Activated CD4-positive, alpha-beta T cell treated with anti-CD3 and anti-CD28 coated beads for 4 hours (primary cell): ENCODE measurements around the gene HOXB8.

ENCODE experiments used
- DNase-seq, 2 donors: peaks; one replicate each; pipeline ENCODE4 v3.0.0-alpha.2; 2020

The HOXB8 gene

GRCh38 chr17:48610282-48611211 is 4.5 kb downstream of the HOXB8 start, which contains the start of gene HOXB7:
Gene HOXB7, minus strand, starts transcription at chr17:48611017. Its CDS starts 99 bp downstream, at chr17:48610918.
- DNase-seq: peak in 1 of 2 donors; percentile 56

- DNase-seq: no peak
These were observed 5.3 kb downstream of the HOXB8 start for GRCh38 chr17:48609759-48610281.

- DNase-seq: no peak
These were observed 6.1 kb downstream of the HOXB8 start for GRCh38 chr17:48609033-48609432.

- DNase-seq: no peak
These were observed 6.6 kb downstream of the HOXB8 start for GRCh38 chr17:48608494-48608834.

GRCh38 chr17:48606892-48607614 is 8.0 kb downstream of the HOXB8 start:
- DNase-seq: no peak

GRCh38 chr17:48605991-48606891 is 8.9 kb downstream of the HOXB8 start:
- no peak for DNase-seq

GRCh38 chr17:48605409-48605919 is 9.6 kb downstream of the HOXB8 start:
- no peak for DNase-seq

- DNase-seq: no peak
These were observed 10.2 kb downstream of the HOXB8 start, which contains the start of gene HOXB6 for GRCh38 chr17:48604770-48605329. Gene HOXB6, minus strand, starts transcription at chr17:48604986. Its CDS starts 6,836 bp downstream, at chr17:48598150.

GRCh38 chr17:48603959-48604769 is 10.9 kb downstream of the HOXB8 start:
- no peak for DNase-seq

- DNase-seq: no peak
These were observed 13.3 kb downstream of the HOXB8 start for GRCh38 chr17:48601539-48602425.

- no peak for DNase-seq
These were observed 13.9 kb downstream of the HOXB8 start for GRCh38 chr17:48601207-48601538.

- no peak for DNase-seq
These were observed 14.6 kb downstream of the HOXB8 start for GRCh38 chr17:48600244-48601098.

- no peak for DNase-seq
These were observed 15.7 kb downstream of the HOXB8 start for GRCh38 chr17:48599354-48599753.

GRCh38 chr17:48598736-48599135 is 16.4 kb downstream of the HOXB8 start:
- DNase-seq: no peak

- no peak for DNase-seq
These were observed 17.1 kb downstream of the HOXB8 start for GRCh38 chr17:48597778-48598631.

- DNase-seq: peak in 1 of 2 donors; percentile 46
These were observed 17.6 kb downstream of the HOXB8 start for GRCh38 chr17:48597528-48597777.

GRCh38 chr17:48596735-48597527 is 18.2 kb downstream of the HOXB8 start:
- DNase-seq: no peak
